HG02870 (cell line): ENCODE measurements around the gene TGFBRAP1.

Source experiments
- ATAC-seq: cut with Tn5 transposase; IDR thresholded peaks from one replicate; pipeline ENCODE4 v1.9.1; 2021; ENCODE audit warnings: mild to moderate bottlenecking, moderate library complexity; ENCODE audit not compliant: unreplicated experiment

TGFBRAP1 gene

DNA sequence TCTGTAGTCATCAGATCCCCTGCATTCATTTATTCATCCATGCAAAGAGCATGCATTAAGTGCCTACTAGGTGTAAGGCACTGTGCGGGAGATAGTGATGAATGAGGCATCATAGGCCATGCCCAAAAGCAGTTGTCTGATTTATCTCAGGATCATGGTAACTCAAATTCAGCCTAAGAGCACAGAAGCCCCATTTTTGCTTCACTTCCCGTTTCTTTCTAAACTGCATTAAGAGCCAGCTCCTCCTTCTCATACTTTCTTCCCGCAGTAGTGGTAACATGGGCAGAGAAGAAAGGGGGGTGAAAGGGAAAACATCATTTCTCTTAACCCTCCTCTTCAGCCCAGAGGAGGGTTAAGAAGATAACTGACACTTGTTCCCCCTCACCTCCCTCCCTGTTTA lies 85.1 kb downstream of the TGFBRAP1 start:
- ATAC-seq: peak; percentile 50

DNA sequence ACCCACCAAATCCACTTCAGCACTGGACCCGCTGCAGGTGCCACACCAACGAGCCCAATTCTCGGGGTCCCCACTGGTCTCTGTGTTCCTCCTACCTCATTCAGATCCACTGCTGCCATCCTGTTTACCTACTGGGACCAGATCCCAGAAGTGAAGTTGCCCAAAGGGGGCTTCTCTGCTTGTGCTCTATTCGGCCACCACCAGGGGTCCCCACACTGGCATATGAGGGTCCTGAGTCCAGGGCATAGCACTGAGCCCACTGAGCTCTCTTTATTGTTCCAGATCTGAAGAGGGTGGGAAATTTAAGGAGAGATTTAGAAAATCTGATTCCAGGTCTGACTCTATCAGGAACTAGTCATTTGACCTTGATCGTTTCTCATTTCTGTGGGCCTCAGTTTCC lies 85.6 kb downstream of the TGFBRAP1 start:
- no peak for ATAC-seq

DNA sequence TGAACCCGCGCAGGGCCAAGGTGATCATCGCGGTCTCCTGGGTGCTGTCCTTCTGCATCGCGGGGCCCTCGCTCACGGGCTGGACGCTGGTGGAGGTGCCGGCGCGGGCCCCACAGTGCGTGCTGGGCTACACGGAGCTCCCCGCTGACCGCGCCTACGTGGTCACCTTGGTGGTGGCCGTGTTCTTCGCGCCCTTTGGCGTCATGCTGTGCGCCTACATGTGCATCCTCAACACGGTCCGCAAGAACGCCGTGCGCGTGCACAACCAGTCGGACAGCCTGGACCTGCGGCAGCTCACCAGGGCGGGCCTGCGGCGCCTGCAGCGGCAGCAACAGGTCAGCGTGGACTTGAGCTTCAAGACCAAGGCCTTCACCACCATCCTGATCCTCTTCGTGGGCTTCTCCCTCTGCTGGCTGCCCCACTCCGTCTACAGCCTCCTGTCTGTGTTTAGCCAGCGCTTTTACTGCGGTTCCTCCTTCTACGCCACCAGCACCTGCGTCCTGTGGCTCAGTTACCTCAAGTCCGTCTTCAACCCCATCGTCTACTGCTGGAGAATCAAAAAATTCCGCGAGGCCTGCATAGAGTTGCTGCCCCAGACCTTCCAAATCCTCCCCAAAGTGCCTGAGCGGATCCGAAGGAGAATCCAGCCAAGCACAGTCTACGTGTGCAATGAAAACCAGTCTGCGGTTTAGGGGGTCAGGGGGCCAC lies 87.1 kb downstream of the TGFBRAP1 start:
- no peak for ATAC-seq

DNA sequence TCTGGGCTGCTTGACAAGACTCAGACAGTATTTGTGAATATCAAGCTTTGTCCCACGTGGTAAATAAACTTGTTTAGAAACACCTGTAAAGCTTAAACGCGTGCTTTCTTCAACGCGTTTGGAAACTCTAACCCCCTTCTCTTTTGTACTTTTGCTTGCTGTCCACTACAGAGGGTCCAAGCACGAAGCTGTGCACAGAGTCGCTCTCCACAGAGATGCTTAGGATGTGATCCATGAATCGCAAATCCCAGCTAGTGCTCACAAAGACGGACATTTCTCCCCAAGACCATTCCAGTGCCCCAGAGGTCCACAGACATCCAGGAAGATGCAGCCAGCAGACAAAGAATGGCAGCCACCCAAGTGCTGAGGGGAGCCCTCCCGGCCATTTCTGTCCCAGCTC lies 88.1 kb downstream of the TGFBRAP1 start, which contains the start of gene GPR45:
TSS of gene GPR45 (plus strand) at position 301 of the 400 bp plus-strand sequence. CDS start 116 bp downstream, outside the sequence.
- ATAC-seq: no peak

DNA sequence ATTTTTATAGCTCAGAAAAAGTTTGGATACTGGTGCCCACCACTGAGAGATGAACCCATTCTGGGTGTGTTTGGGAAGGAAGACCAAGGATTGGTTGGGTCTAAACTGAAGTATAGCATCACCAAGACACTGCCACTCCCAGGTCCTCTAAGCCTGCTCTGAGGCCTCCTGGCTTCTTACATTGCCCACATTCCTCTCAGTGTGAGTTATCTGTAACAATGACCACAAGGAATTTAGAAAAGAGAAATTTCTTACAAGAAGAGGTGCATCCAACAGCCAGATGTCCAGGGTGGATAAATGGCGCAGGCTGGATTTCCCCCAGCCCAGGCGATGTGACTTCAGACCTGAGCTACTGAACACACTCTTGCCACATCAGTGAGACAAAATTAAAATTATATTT lies 89.6 kb downstream of the TGFBRAP1 start:
- no peak for ATAC-seq

DNA sequence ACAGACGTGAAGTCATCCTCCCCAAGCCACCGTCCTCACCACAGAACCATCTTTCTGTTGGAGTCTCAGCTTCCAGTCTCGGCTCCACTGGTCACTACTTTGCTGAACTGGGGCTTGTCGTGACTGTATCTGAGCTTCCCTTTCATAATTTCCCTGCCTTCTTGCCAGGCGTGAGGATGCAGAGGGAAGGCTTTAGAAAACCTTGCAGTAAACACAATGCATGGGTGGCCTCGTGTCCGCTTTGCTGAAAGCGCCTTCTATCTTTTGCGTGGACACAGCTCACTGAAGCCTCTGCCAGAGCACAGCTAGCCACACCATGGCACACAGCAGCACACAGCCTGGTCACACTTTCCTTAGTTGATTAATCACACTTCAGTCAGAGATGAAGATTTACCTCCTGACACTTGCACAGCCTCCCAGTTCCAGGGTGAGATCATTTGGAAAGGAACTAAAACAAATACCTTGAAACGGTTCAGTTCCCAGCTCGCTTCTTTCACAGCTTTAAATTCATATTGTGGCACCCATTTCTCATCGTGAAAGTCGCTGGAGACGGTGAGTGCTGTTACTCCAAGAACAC lies 90.8 kb downstream of the TGFBRAP1 start:
- ATAC-seq: no peak

DNA sequence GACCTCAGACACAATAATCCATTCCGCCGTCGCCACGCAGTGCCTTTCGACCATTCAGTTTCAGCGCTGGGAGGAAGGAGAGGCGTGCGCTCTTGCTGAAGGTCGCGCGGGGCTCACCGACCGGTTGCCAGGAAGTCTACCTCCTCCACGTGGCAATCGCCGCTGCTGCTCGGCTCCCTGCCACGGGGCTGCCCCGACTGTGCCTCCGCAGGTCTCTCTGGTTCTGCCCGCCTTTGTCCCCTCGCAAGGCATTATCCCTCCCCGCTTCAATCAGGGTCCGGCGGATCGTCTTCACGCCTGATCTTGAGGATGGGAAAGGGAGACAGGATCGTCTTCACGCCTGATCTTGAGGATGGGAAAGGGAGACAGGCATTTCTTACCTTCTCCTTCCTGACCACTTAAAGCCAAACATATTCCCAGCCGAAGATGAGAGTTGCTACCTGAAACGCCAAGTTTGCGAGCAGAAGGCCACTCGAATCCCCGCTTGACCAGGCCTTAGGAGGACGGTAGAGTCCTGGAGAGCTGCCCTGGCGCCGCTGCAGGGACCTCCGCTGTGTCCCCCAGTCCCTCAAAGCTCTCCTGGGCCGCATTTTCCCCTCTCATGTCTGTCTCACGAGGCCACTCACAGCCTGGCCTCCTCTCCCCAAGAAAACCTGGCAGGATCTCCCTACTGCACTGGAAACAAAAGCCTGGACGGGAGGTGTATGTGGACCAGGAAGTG lies 92.3 kb downstream of the TGFBRAP1 start:
- ATAC-seq: no peak

DNA sequence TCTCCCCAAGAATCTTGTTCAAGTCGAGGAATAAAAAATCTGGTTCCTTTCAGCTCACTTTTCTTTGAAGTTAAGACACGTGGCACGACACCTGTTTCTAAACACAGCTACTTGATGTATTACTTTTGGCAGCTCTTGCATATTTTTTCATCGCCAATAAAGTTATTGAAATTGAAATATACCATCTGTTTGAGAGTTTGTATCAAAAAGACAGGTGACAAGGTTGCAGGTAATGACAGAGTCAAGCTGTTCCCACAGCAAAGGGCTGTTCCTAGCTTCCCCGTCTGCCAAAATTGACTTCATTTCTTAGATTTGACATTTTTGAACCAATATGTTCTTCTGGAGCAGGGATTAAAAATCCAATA lies 93.5 kb downstream of the TGFBRAP1 start:
- no peak for ATAC-seq

DNA sequence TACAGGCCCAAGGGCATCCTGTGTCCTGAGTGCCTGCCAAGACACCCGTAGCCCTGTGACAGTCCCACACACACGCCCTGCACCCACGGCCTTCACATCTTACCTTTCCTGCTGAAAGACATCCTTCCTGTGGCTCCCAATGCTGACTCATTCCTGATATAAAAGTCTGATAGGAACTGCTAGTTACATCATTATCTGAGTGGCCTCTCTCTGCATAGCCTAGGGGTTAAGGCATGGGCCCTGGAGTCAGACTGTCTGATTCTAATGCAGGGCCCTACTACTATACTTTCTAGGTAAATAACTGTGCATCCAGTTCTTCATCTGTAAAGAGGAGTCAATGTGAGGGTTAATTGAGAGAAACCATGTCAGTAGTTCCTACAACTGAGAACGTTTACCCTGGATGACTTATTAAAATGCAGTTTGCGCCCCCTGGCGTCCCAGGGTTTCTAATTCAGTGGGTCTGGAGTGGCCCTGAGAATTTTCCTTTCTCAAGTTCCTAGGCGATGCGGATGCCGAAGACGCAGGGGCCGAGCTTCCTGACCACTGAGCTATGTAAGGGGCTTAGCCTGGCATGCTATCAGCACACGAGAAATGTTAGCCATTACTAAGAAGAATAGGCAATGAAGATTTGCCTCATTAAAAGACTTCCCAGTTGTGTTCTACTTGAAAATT lies 94.0 kb downstream of the TGFBRAP1 start:
- peak; percentile 69 for ATAC-seq

DNA sequence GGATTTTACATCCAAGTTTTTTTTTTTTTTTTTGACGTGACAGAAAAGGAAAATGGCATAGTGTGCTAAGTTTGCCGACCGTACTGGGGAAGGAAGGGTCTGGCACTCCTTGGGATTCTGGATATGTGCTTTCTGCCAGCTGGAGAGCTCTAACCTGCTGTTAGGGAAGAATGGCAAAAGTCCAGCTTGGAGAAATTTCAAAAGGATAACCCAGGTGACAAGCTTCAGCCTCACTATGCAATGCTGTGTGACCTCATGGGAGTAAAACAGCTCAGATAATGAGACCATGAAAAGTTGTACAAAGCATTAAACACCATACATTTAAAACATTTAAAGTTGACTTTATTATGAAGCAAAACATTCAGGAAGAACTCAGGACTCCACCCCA lies 98.3 kb downstream of the TGFBRAP1 start:
- ATAC-seq: no peak

DNA sequence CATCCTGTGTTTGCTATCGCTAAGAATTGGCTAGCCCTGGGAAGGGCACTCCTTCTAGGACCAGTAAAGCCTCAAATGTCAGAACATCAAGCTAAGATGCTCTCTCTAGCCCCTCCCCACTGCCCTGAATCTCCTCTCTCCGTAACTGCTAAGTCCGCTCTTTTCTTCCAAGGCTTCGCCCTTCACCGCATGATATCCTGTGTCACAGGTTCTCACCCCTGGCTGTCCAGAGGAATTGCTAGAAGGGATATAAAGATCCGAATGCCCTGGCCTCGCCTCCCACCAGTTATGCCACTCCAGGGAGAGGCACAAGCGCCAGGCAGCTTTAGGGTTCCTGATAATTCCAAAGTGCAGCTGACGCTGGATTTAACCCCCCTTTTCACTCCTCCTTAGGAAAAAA lies 105.1 kb downstream of the TGFBRAP1 start:
- ATAC-seq: no peak

DNA sequence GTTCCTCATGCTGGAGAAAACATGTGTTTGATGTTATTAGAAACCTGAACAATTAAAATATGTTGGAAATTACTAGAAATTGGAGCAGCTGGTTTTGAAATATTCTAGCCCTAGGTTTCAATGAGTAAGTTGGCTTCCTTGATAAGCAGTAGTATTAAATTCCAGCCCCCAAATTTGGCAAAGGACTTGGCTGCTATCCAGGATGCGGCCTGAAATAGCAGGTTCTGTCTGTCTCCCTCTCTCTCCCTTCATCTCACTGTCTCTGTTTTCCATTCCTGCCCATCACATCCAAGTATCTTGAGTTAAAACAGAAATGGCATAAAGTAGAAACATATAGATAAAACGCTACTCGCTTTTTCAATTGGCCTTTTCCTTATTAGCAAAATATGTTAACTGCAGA lies 108.9 kb downstream of the TGFBRAP1 start:
- ATAC-seq: no peak

DNA sequence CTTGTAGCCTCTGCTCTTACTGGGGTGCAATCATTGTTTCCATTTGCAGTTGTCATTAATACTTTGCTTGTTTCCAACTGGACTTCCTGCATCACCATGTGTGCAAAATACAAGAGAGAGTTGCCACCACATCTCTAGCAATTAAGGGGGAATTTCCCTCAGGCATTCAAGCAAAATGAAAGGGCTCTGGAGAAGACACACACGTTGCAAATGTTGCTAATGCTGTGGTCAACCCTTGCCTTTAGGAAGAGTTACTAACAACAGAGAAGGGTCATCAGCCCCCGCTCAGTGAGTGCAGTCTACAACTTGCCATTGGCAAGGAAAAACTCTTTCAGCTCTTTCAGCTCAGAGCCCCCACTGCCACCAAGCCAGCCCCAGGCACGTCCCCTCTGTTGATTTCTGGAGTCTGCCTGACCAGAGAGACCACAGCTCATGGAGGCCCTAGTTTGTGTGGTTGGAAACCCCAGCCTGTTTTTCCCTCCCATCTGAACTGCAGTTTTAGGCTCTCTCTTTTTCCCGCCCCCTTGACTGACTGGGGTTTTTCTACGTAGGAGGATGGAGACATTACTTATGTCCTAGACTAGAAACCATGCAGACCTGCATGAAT lies 113.8 kb downstream of the TGFBRAP1 start:
- peak; percentile 54 for ATAC-seq
